OCI-LY3 (cell line): ENCODE data around the gene ANK3.

Experiments
- EZH2phosphoT487 ChIP-seq: fragments of 200-600 bp; shearing (Covaris generic); IDR thresholded peaks from 2 replicates; pipeline ENCODE4 v1.6.1; 2018; ENCODE audit warnings: antibody characterized with exemption, mixed run types, low read depth
- TF ChIP-seq, protein P1 (sequence below): fragments of 200-600, 300-600 bp; sonication (generic); IDR thresholded peaks from 2 replicates; pipeline ENCODE4 v1.5.1; 2014; ENCODE audit warnings: antibody characterized with exemption, low read length, low read depth

DNA sequence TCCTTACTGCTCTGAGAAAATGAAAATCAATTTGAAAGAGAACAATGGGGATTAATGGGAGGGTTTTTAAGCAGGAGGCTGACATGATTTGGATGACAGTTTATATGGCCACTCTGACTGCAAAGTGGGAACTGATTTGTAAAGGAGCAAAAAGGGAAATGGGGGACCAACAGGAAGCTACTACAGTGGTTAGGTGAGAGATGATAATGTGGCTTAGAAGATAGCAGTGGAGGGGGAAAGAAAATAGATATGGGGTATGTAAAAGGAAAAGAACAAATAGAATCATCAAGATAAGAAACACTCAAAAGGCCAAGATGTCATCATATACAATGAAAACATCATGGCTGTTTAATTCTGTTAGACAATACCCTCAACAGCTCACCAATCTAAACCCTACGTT lies 177.5 kb downstream of the ANK3 start:
- TF ChIP-seq, protein P1, sequence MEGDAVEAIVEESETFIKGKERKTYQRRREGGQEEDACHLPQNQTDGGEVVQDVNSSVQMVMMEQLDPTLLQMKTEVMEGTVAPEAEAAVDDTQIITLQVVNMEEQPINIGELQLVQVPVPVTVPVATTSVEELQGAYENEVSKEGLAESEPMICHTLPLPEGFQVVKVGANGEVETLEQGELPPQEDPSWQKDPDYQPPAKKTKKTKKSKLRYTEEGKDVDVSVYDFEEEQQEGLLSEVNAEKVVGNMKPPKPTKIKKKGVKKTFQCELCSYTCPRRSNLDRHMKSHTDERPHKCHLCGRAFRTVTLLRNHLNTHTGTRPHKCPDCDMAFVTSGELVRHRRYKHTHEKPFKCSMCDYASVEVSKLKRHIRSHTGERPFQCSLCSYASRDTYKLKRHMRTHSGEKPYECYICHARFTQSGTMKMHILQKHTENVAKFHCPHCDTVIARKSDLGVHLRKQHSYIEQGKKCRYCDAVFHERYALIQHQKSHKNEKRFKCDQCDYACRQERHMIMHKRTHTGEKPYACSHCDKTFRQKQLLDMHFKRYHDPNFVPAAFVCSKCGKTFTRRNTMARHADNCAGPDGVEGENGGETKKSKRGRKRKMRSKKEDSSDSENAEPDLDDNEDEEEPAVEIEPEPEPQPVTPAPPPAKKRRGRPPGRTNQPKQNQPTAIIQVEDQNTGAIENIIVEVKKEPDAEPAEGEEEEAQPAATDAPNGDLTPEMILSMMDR = no peak
- no peak for TF ChIP-seq EZH2phosphoT487
